DND-41 (cell line): ENCODE results near the gene DENND6A.

Source experiments
- ATAC-seq: fragments of 200-7000 bp; cut with Tn5 transposase; 3 replicates; pipeline ENCODE4 v1.9.1; 2021; ENCODE audit warnings: low read depth; ENCODE audit not compliant: insufficient read depth
- DNase-seq: peaks from one replicate; pipeline ENCODE4 v3.0.0-alpha.2; 2020
- H2AFZ ChIP-seq: 2 replicates; pipeline ENCODE4 v1.6.0; 2012; ENCODE audit warnings: low read depth, low read length
- H3K27ac ChIP-seq: 2 replicates; pipeline ENCODE4 v1.5.1; 2012; ENCODE audit warnings: low read length, inconsistent platforms
- H3K27me3 ChIP-seq: fragments of 200-600 bp; sonication (generic); 2 replicates; pipeline ENCODE4 v1.6.0; 2012; ENCODE audit warnings: low read length, mild to moderate bottlenecking, inconsistent platforms; ENCODE audit not compliant: insufficient read depth, poor library complexity
- H3K36me3 ChIP-seq: 2 replicates; pipeline ENCODE4 v1.5.1; 2012; ENCODE audit warnings: low read length, inconsistent platforms; ENCODE audit not compliant: insufficient read depth
- H3K4me1 ChIP-seq: 2 replicates; pipeline ENCODE4 v1.5.1; 2012; ENCODE audit warnings: mild to moderate bottlenecking, low read length; ENCODE audit not compliant: insufficient read depth
- H3K4me2 ChIP-seq: 2 replicates; pipeline ENCODE4 v1.6.0; 2012; ENCODE audit warnings: mild to moderate bottlenecking, moderate library complexity, low read length, inconsistent platforms; ENCODE audit not compliant: insufficient read depth
- H3K4me3 ChIP-seq, 2 experiments: fragments of 200-600 bp in 1 of 2; shearing (Covaris generic) in 1 of 2; 2 replicates each; pipeline ENCODE4 v1.5.1; 2012 to 2016; ENCODE audit warnings: inconsistent platforms in 2 of 2, low read length in 2 of 2, mild to moderate bottlenecking in 2 of 2, low read depth in 1 of 2, moderate library complexity in 1 of 2
- H3K79me2 ChIP-seq: 2 replicates; pipeline ENCODE4 v1.6.0; 2012; ENCODE audit warnings: low read length, inconsistent platforms; ENCODE audit not compliant: insufficient read depth
- H3K9ac ChIP-seq: 2 replicates; pipeline ENCODE4 v1.6.0; 2012; ENCODE audit warnings: low read depth, mild to moderate bottlenecking, inconsistent platforms, low read length, moderate library complexity
- H3K9me3 ChIP-seq: 2 replicates; pipeline ENCODE4 v1.5.1; 2012; ENCODE audit warnings: low read length, moderate library complexity, mild to moderate bottlenecking, inconsistent platforms; ENCODE audit not compliant: insufficient read depth, severe bottlenecking
- H4K20me1 ChIP-seq: 2 replicates; pipeline ENCODE4 v1.6.0; 2012; ENCODE audit warnings: low read length; ENCODE audit not compliant: insufficient read depth
- EZH2 ChIP-seq: IDR thresholded peaks from 3 replicates; pipeline ENCODE4 v1.6.1; 2012; ENCODE audit warnings: borderline replicate concordance, low read depth, mild to moderate bottlenecking, moderate library complexity, low read length, inconsistent platforms; ENCODE audit not compliant: severe bottlenecking
- TF ChIP-seq, protein P1 (sequence below): IDR thresholded peaks from 2 replicates; pipeline ENCODE4 v1.5.1; 2012; ENCODE audit warnings: borderline replicate concordance, low read length, moderate library complexity, mild to moderate bottlenecking; ENCODE audit not compliant: poor library complexity, severe bottlenecking; ENCODE audit errors: extremely low read depth

Gene DENND6A

DNA sequence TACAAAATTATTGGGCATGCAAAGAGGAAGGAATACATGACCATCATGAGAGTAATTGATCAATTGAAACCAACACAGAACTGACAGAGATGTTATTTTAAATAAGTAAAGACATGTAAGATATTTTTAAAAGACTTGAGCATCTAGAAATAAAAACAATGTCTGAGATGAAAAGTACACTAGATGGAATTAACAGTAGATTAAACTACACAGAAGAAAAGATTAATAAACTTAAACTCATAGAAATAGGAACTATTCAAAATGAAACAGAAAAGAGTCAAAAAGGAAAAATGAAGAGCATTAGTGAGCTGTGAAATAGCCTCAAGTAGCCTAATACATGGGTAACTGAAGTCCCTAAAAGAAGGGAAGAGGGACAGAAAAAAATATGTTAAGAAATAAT is 87.2 kb downstream of the DENND6A start:
- Histone ChIP-seq H4K20me1 (no peaks in the 10 kb centered on the region), H3K27ac (no peak overlapping the region), H3K4me1 (no peaks in the 10 kb centered on the region), H3K9ac (no peak overlapping the region), H3K4me2 (no peak overlapping the region), H2AFZ (no peak overlapping the region), H3K4me3 (no peak overlapping the region), H3K9me3 (no peaks in the 10 kb centered on the region), H3K27me3 (no peaks in the 10 kb centered on the region), H3K36me3 (peaks cover 3% of the 10 kb centered on the region; the same call in 1 of the 2 replicates), H3K79me2 (no peaks in the 10 kb centered on the region)
- no peak for DNase-seq
- TF ChIP-seq, protein P1, sequence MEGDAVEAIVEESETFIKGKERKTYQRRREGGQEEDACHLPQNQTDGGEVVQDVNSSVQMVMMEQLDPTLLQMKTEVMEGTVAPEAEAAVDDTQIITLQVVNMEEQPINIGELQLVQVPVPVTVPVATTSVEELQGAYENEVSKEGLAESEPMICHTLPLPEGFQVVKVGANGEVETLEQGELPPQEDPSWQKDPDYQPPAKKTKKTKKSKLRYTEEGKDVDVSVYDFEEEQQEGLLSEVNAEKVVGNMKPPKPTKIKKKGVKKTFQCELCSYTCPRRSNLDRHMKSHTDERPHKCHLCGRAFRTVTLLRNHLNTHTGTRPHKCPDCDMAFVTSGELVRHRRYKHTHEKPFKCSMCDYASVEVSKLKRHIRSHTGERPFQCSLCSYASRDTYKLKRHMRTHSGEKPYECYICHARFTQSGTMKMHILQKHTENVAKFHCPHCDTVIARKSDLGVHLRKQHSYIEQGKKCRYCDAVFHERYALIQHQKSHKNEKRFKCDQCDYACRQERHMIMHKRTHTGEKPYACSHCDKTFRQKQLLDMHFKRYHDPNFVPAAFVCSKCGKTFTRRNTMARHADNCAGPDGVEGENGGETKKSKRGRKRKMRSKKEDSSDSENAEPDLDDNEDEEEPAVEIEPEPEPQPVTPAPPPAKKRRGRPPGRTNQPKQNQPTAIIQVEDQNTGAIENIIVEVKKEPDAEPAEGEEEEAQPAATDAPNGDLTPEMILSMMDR = no peak
- no peak for TF ChIP-seq EZH2
- ATAC-seq = no peak

DNA sequence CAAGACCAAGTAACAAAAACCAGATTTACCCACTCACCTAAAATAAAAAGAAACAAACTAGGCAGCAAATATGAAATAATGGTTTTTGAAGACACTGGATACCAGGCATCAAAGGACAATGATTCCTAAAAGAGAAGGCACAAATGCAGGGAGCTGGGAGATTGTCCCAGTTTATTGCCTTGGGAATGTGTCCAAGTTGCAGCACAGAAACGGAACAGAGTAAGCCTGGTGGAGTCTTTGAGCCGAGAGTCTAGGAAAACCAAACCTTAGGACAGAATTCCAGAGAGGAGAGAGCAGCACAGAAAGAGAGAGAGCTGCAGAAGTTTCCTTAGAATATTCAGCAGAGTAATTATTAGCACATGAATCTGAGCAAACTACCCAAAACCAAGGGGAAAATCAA is 87.9 kb downstream of the DENND6A start:
- no peak for ATAC-seq
- Histone ChIP-seq H3K9ac (no peak overlapping the region), H3K4me1 (0 out of 2 replicates have a peak, but pooled peaks cover 2% of the 10 kb centered on the region), H4K20me1 (no peaks in the 10 kb centered on the region), H3K9me3 (no peaks in the 10 kb centered on the region), H3K4me2 (no peak overlapping the region), H3K27me3 (no peaks in the 10 kb centered on the region), H2AFZ (no peak overlapping the region), H3K4me3 (no peak overlapping the region), H3K79me2 (no peaks in the 10 kb centered on the region; the same call in 1 of the 2 replicates), H3K27ac (no peak overlapping the region), H3K36me3 (peaks cover 3% of the 10 kb centered on the region; the same call in 1 of the 2 replicates)
- TF ChIP-seq, protein P1 = no peak
- no peak for TF ChIP-seq EZH2
- no peak for DNase-seq

DNA sequence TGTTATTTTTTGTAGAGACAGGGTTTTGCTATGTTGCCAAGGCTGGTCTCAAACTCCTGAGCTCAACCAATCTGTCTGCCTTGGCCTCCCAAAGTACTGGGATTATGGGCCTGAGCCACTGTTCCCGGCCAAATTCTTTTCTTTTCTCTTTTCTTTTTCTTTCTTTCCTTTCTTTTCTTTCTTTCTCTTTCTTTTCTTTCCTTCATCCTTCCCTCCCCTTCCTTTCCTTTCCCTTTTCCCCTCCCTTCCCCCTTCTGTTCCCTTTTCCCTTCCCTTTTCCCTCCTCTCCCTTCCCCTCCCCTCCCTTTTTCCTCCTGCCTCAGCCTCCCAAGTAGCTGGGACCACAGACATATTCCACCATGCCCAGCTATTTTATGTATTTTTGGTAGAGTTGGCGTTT is 92.7 kb downstream of the DENND6A start:
- TF ChIP-seq, protein P1 = no peak
- no peak for TF ChIP-seq EZH2
- Histone ChIP-seq H3K79me2 (peaks cover 39% of the 10 kb centered on the region), H3K9me3 (no peaks in the 10 kb centered on the region), H3K27ac (no peak overlapping the region), H4K20me1 (peaks cover 13% of the 10 kb centered on the region), H3K4me1 (peaks cover 30% of the 10 kb centered on the region), H3K9ac (no peak overlapping the region), H3K27me3 (no peaks in the 10 kb centered on the region), H3K4me3 (no peak overlapping the region), H3K36me3 (no peaks in the 10 kb centered on the region; the same call in 1 of the 2 replicates), H3K4me2 (no peak overlapping the region), H2AFZ (no peak overlapping the region)
- ATAC-seq = no peak
- DNase-seq = no peak
